Measurements from ENCODE around the gene WWOX. TPM values are rescaled to one million over a fixed set of nuclear protein-coding genes. Genes with fewer than 3 reads are reported as not detected.

Gene WWOX
- total RNA-seq, 1 experiment from 2014 or later, result 28.3 TPM

- Histone ChIP-seq H4K20me1 (ENCODE audit: low read length) (no peaks in the 10 kb centered on the region), H3K27ac (ENCODE audit: low read length) (no peak overlapping the region), H3K4me3 (ENCODE audit: low read length) (no peak overlapping the region), H3K79me2 (ENCODE audit: low read length) (no peaks in the 10 kb centered on the region), H3K27me3 (ENCODE audit: low read length) (no peaks in the 10 kb centered on the region), H3F3A (ENCODE audit: low read length, unreplicated experiment) (no peaks in the 10 kb centered on the region), H3K36me3 (ENCODE audit: low read depth, low read length) (no peaks in the 10 kb centered on the region), H3K9me3 (ENCODE audit: low read length) (no peaks in the 10 kb centered on the region), H3K4me1 (ENCODE audit: insufficient read depth, low read length) (no peaks in the 10 kb centered on the region), H3K9ac (ENCODE audit: low read length) (no peak overlapping the region), H3K9me2 (replicated peaks; ENCODE audit: low read length) (no peaks in the 10 kb centered on the region), H3K4me2 (ENCODE audit: low read length) (no peak overlapping the region), H2AFZ (ENCODE audit: low read length) (no peak overlapping the region)
- ChIA-PET POLR2A (ENCODE audit: unreplicated experiment) (no interaction called here), CTCF (no interaction called here)
- intact Hi-C loops (cut with micrococcal nuclease), result no loop called here
- ATAC-seq (no peak), DNase-seq (no peak)
- no TSS peak for BruUV-seq (replicated peaks)
- TF ChIP-seq CTCF (conservative IDR thresholded peaks at IDR 0.05; ENCODE audit: low read depth, low read length), result no peak
- no peak for TF ChIP-seq EZH2phosphoT487 (IDR thresholded peaks at IDR 0.05; ENCODE audit: borderline replicate concordance, low read length)
- TF ChIP-seq EZH2 (IDR thresholded peaks at IDR 0.05; ENCODE audit: low read length, unreplicated experiment), result no peak
These were observed 678.9 kb downstream of the WWOX start for GRCh38 chr16:78778101-78779004.

DNA sequence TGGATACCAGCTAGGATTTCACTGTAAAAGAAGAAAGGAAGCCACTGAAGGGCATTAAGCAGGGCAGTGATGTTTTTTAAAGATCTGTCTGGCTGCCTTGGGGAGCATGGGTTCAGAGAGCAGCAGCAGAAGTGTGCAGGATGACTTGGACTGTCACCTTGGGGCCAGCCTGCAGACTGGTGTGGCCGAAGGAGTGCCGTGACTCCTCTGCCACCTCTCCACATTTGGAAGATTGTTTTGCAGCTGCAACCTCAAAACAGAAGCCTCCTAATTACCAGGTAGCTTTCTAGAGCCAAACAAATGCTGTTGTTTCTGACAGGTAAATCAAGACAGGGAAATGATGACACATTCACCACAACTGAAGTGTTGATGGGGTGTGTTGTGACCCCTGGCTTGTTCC, 681.4 kb downstream of the WWOX start:
- no peak overlapping the region for H3K4me3 ChIP-seq (ENCODE audit: low read length)
- DNase-seq (no peak), ATAC-seq (no peak)
- H3F3A ChIP-seq (ENCODE audit: low read length, unreplicated experiment), result no peaks in the 10 kb centered on the region
- no peaks in the 10 kb centered on the region for H3K9me3 ChIP-seq (ENCODE audit: low read length)
- CTCF ChIA-PET, result no interaction called here
- no peaks in the 10 kb centered on the region for H3K4me1 ChIP-seq (ENCODE audit: insufficient read depth, low read length)
- TF ChIP-seq EZH2phosphoT487 (IDR thresholded peaks at IDR 0.05; ENCODE audit: borderline replicate concordance, low read length) (no peak), CTCF (conservative IDR thresholded peaks at IDR 0.05; ENCODE audit: low read depth, low read length) (no peak), EZH2 (IDR thresholded peaks at IDR 0.05; ENCODE audit: low read length, unreplicated experiment) (no peak)
- intact Hi-C loops (cut with micrococcal nuclease), result no loop called here
- no peaks in the 10 kb centered on the region for H3K36me3 ChIP-seq (ENCODE audit: low read depth, low read length)
- no TSS peak for BruUV-seq (replicated peaks)
- no peaks in the 10 kb centered on the region for H4K20me1 ChIP-seq (ENCODE audit: low read length)
- POLR2A ChIA-PET (ENCODE audit: unreplicated experiment), result no interaction called here
- H3K9me2 ChIP-seq (replicated peaks; ENCODE audit: low read length), result no peaks in the 10 kb centered on the region
- H3K4me2 ChIP-seq (ENCODE audit: low read length), result no peak overlapping the region
- H3K27ac ChIP-seq (ENCODE audit: low read length), result no peak overlapping the region
- H3K27me3 ChIP-seq (ENCODE audit: low read length), result no peaks in the 10 kb centered on the region
- H3K9ac ChIP-seq (ENCODE audit: low read length), result no peak overlapping the region
- H3K79me2 ChIP-seq (ENCODE audit: low read length), result no peaks in the 10 kb centered on the region
- no peak overlapping the region for H2AFZ ChIP-seq (ENCODE audit: low read length)

- Histone ChIP-seq H3K36me3 (ENCODE audit: low read depth, low read length) (no peaks in the 10 kb centered on the region), H4K20me1 (ENCODE audit: low read length) (no peaks in the 10 kb centered on the region), H3K9me3 (ENCODE audit: low read length) (no peaks in the 10 kb centered on the region), H3K79me2 (ENCODE audit: low read length) (no peaks in the 10 kb centered on the region), H3K4me2 (ENCODE audit: low read length) (no peak overlapping the region), H3K9ac (ENCODE audit: low read length) (no peak overlapping the region), H3K9me2 (replicated peaks; ENCODE audit: low read length) (no peaks in the 10 kb centered on the region), H3K27me3 (ENCODE audit: low read length) (no peaks in the 10 kb centered on the region), H3K4me3 (ENCODE audit: low read length) (no peak overlapping the region), H3K4me1 (ENCODE audit: insufficient read depth, low read length) (no peaks in the 10 kb centered on the region), H3F3A (ENCODE audit: low read length, unreplicated experiment) (no peaks in the 10 kb centered on the region), H2AFZ (ENCODE audit: low read length) (no peak overlapping the region), H3K27ac (ENCODE audit: low read length) (no peak overlapping the region)
- TF ChIP-seq EZH2phosphoT487 (IDR thresholded peaks at IDR 0.05; ENCODE audit: borderline replicate concordance, low read length) (no peak), EZH2 (IDR thresholded peaks at IDR 0.05; ENCODE audit: low read length, unreplicated experiment) (no peak), CTCF (conservative IDR thresholded peaks at IDR 0.05; ENCODE audit: low read depth, low read length) (no peak)
- intact Hi-C loops (cut with micrococcal nuclease), result no loop called here
- no peak for DNase-seq
- POLR2A ChIA-PET (ENCODE audit: unreplicated experiment), result no interaction called here
- no TSS peak for BruUV-seq (replicated peaks)
- CTCF ChIA-PET, result no interaction called here
- no peak for ATAC-seq
These were observed 683.1 kb downstream of the WWOX start for GRCh38 chr16:78782572-78782971.
